ENCODE results near the gene EID1. TPM values are rescaled to one million over a fixed set of nuclear protein-coding genes. Genes with fewer than 3 reads are reported as not detected.
A peak's percentile ranks its signal among the peaks of the same experiment; 100 is the strongest.

The EID1 gene, protein sequence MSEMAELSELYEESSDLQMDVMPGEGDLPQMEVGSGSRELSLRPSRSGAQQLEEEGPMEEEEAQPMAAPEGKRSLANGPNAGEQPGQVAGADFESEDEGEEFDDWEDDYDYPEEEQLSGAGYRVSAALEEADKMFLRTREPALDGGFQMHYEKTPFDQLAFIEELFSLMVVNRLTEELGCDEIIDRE
- 86.7 and 106 TPM in 2 replicates for total RNA-seq (2014; rRNA removed; shearing (Covaris generic); ENCODE audit: low replicate concordance)

DNA sequence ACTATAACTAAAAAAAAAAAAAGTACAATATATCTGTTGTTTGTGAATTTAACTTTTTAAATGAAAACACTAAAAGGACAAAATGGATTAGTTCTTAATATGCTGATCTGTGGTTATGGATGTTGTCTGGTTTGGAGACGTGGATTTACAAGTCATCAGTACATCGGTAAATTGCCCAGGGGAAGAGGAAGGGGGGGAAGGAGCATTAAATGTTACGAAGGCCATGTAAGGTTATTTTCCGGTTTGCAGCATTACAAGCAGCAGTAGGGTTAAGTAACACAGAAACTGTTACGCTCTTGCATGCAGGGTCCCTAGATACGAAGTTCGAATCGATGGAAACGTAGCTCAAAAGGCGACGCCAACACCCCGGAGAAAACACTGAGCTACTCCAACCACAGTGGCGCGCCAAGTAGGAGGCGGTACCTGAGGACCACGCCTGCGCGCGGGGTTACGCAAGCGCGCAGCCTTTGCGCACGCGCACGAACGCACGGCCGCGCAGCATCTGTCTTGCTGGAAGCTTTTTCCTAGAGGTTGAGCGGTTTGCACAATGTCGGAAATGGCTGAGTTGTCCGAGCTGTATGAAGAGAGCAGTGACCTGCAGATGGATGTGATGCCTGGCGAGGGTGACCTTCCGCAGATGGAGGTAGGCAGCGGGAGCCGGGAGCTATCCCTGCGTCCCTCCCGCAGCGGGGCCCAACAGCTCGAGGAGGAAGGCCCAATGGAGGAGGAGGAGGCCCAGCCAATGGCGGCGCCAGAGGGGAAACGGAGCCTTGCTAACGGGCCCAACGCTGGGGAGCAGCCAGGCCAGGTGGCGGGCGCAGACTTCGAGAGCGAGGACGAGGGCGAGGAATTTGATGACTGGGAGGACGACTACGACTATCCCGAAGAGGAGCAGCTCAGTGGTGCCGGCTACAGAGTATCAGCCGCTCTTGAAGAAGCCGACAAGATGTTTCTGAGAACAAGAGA, at the start of gene EID1:
Gene EID1 (plus strand): TSS at position 505 of the 966 bp plus-strand sequence. CDS start 43 bp downstream, at position 548.
- Histone ChIP-seq H3K9me3 (ENCODE audit: low read length) (no peaks in the 10 kb centered on the region), H3K36me3 (ENCODE audit: insufficient read depth, low read length) (0 out of 2 replicates have a peak, but pooled peaks cover 8% of the 10 kb centered on the region), H2AFZ (ENCODE audit: low read length) (peak within 1 kb of the TSS; percentile 76), H3K9me2 (replicated peaks; ENCODE audit: insufficient read depth, low read length) (no peaks in the 10 kb centered on the region), H3K4me1 (ENCODE audit: low read length) (peaks cover 32% of the 10 kb centered on the region), H4K20me1 (ENCODE audit: insufficient read depth, low read depth, low read length) (peaks cover 24% of the 10 kb centered on the region), H3K79me2 (ENCODE audit: low read length) (peaks cover 19% of the 10 kb centered on the region), H3K4me3 (ENCODE audit: low read length) (peak within 1 kb of the TSS; percentile 78), H3K4me2 (ENCODE audit: low read depth, low read length, poor library complexity, severe bottlenecking) (peak within 1 kb of the TSS; percentile 89), H3K9ac (ENCODE audit: low read length) (peak within 1 kb of the TSS; percentile 83), H3K27ac (ENCODE audit: low read length) (peak within 1 kb of the TSS; percentile 73), H3K27me3 (ENCODE audit: low read length) (no peaks in the 10 kb centered on the region)
- DNase-seq, result peak; percentile 98

DNA sequence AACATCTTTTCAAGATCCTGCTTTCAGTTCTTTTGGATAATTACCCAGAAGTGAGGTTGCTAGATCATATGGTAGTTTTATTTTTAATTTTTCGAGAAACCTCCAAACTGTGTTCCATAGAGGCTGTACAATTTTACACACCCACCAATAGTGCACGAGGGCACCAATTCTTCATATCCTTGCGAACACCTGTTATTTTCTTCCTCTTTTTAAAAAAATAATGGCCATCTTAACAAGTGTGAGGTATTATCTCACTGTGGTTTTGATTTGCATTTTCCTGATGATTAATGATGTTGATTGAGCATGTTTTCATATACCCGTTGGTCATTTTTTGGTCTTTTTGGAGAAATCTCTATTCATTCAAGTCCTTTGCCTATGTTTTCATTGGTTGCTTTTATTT, 49.5 kb upstream of the EID1 start:
- peaks cover 7% of the 10 kb centered on the region for H3K4me1 ChIP-seq (ENCODE audit: low read length)
- 0 out of 2 replicates have a peak, but pooled peaks cover 3% of the 10 kb centered on the region for H3K27me3 ChIP-seq (ENCODE audit: low read length)
- H3K9me3 ChIP-seq (ENCODE audit: low read length), result peaks cover 10% of the 10 kb centered on the region
- H3K9ac ChIP-seq (ENCODE audit: low read length), result no peak overlapping the region
- no peak overlapping the region for H2AFZ ChIP-seq (ENCODE audit: low read length)
- H3K4me3 ChIP-seq (ENCODE audit: low read length), result no peak overlapping the region
- H3K79me2 ChIP-seq (ENCODE audit: low read length), result no peaks in the 10 kb centered on the region
- H4K20me1 ChIP-seq (ENCODE audit: insufficient read depth, low read depth, low read length), result no peaks in the 10 kb centered on the region
- no peaks in the 10 kb centered on the region for H3K36me3 ChIP-seq (ENCODE audit: insufficient read depth, low read length)
- H3K9me2 ChIP-seq (replicated peaks; ENCODE audit: insufficient read depth, low read length), result no peaks in the 10 kb centered on the region
- H3K4me2 ChIP-seq (ENCODE audit: low read depth, low read length, poor library complexity, severe bottlenecking), result no peak overlapping the region
- DNase-seq, result no peak
- H3K27ac ChIP-seq (ENCODE audit: low read length), result no peak overlapping the region

DNA sequence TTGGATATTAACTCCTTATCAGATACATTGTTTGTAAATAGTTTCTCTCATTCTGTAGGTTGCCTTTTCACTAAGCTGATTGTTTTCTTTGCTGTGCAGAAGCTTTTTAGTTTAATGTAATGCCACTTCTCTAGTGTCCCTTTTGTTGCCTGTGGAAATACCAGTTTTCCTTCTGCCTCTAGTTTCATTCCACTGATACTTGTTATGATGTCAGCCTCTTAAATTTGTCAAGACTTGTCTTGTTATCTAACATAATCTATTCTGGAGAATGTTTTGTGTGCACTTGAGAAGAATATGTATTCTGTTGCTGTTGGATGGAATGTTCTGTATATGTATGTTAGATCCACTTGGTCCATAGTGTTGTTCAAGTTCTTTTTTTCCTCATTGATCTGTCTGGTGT, 49.0 kb upstream of the EID1 start:
- H3K4me3 ChIP-seq (ENCODE audit: low read length), result no peak overlapping the region
- no peak for DNase-seq

DNA sequence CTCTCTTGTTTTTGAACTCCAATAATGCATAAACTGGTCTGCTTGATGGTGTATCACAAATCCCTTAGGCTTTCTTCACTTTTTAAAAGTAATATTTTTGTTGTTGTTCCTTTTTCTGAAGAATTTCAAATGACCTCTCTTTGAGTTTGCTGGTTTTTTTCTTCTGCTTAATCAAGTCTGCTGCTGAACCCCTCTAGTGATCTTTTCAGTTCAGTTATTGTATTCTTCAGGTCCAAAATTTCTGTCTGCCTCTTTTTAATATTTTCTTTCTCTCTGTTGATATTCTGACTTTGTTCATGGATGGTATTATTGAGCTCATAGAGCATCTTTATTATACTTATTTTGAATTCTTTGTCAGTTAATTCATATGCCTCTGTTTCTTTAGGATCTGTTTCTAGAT, 45.3 kb upstream of the EID1 start:
- H3K4me1 ChIP-seq (ENCODE audit: low read length), result peaks cover 7% of the 10 kb centered on the region
- no peaks in the 10 kb centered on the region for H3K79me2 ChIP-seq (ENCODE audit: low read length)
- H3K27me3 ChIP-seq (ENCODE audit: low read length), result 0 out of 2 replicates have a peak, but pooled peaks cover 3% of the 10 kb centered on the region
- H3K4me2 ChIP-seq (ENCODE audit: low read depth, low read length, poor library complexity, severe bottlenecking), result no peak overlapping the region
- no peak for DNase-seq
- H3K36me3 ChIP-seq (ENCODE audit: insufficient read depth, low read length), result no peaks in the 10 kb centered on the region
- H3K9ac ChIP-seq (ENCODE audit: low read length), result no peak overlapping the region
- no peaks in the 10 kb centered on the region for H3K9me2 ChIP-seq (replicated peaks; ENCODE audit: insufficient read depth, low read length)
- H3K27ac ChIP-seq (ENCODE audit: low read length), result no peak overlapping the region
- no peak overlapping the region for H2AFZ ChIP-seq (ENCODE audit: low read length)
- H4K20me1 ChIP-seq (ENCODE audit: insufficient read depth, low read depth, low read length), result no peaks in the 10 kb centered on the region
- no peak overlapping the region for H3K4me3 ChIP-seq (ENCODE audit: low read length)
- peaks cover 10% of the 10 kb centered on the region for H3K9me3 ChIP-seq (ENCODE audit: low read length)

More for the DNA sequence above, 49.0 kb upstream of the EID1 start:
- 0 out of 2 replicates have a peak, but pooled peaks cover 3% of the 10 kb centered on the region for H3K27me3 ChIP-seq (ENCODE audit: low read length)
- H3K4me2 ChIP-seq (ENCODE audit: low read depth, low read length, poor library complexity, severe bottlenecking), result no peak overlapping the region
- H3K9me2 ChIP-seq (replicated peaks; ENCODE audit: insufficient read depth, low read length), result no peaks in the 10 kb centered on the region
- H3K9ac ChIP-seq (ENCODE audit: low read length), result no peak overlapping the region
- no peak overlapping the region for H3K27ac ChIP-seq (ENCODE audit: low read length)
- no peaks in the 10 kb centered on the region for H3K36me3 ChIP-seq (ENCODE audit: insufficient read depth, low read length)
- peaks cover 10% of the 10 kb centered on the region for H3K9me3 ChIP-seq (ENCODE audit: low read length)
- peaks cover 7% of the 10 kb centered on the region for H3K4me1 ChIP-seq (ENCODE audit: low read length)
- no peaks in the 10 kb centered on the region for H3K79me2 ChIP-seq (ENCODE audit: low read length)
- H4K20me1 ChIP-seq (ENCODE audit: insufficient read depth, low read depth, low read length), result no peaks in the 10 kb centered on the region
- no peak overlapping the region for H2AFZ ChIP-seq (ENCODE audit: low read length)

DNA sequence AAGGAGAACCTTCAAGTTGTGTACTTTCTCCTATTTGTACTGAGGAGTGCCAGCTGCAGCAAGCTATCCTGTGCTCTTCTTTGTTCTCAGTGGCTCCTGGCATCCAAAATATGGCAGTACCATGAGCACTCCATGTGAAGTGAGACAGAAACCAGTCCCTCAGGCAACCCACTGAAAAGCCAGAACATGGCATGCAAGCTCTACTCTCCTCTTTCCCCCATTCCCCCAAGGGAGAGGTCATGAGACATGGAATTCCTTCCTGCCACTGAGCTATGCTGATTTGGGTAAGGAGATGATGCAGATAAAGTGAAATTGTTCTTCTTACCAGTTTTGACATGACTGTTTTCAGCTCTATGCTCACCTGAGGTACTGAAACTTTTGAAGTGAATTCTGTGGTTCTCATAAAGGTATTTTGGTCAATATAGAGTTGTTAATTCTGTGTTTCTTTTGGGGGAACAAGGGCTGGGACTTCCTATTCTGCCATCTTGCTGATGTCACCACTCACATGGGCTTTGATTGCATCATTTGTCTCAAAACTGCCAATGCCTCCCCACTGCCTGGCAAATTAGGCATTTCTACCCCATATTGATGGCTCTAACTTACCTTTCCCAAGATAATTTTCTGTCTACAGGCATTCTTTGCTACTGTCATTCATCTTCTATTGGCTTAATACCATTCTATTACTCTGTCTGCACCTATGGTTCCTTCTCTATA, 44.3 kb upstream of the EID1 start:
- H3K27ac ChIP-seq (ENCODE audit: low read length), result no peak overlapping the region
- peaks cover 2% of the 10 kb centered on the region for H3K4me1 ChIP-seq (ENCODE audit: low read length)
- H3K9me3 ChIP-seq (ENCODE audit: low read length), result peaks cover 10% of the 10 kb centered on the region
- H3K9ac ChIP-seq (ENCODE audit: low read length), result no peak overlapping the region
- no peaks in the 10 kb centered on the region for H3K36me3 ChIP-seq (ENCODE audit: insufficient read depth, low read length)
- H3K9me2 ChIP-seq (replicated peaks; ENCODE audit: insufficient read depth, low read length), result no peaks in the 10 kb centered on the region
- H4K20me1 ChIP-seq (ENCODE audit: insufficient read depth, low read depth, low read length), result no peaks in the 10 kb centered on the region
- no peak for DNase-seq
- no peak overlapping the region for H2AFZ ChIP-seq (ENCODE audit: low read length)
- no peaks in the 10 kb centered on the region for H3K79me2 ChIP-seq (ENCODE audit: low read length)
- no peak overlapping the region for H3K4me2 ChIP-seq (ENCODE audit: low read depth, low read length, poor library complexity, severe bottlenecking)
- H3K4me3 ChIP-seq (ENCODE audit: low read length), result no peak overlapping the region
- 0 out of 2 replicates have a peak, but pooled peaks cover 3% of the 10 kb centered on the region for H3K27me3 ChIP-seq (ENCODE audit: low read length)

DNA sequence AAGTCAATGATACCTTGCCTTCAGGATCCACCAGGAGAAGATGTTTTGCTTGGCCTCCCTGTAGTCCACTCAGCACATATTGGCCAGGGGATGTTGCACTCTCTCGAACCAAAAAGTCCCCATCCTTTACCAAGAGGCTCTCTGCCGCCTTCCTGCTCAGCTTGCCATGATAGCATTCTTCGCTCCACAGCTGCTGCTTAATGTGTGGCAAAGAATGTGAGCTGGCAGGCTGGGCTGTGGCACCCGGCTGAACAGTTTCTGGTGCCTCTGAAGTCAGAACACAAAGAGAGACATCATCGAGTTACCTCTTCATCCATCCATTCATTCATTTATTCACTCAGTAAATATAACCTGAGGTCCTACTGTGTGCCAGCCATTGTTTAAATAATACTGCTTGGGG, 43.2 kb upstream of the EID1 start:
- H3K4me1 ChIP-seq (ENCODE audit: low read length), result no peaks in the 10 kb centered on the region
- no peaks in the 10 kb centered on the region for H3K9me2 ChIP-seq (replicated peaks; ENCODE audit: insufficient read depth, low read length)
- no peak overlapping the region for H2AFZ ChIP-seq (ENCODE audit: low read length)
- no peak overlapping the region for H3K27ac ChIP-seq (ENCODE audit: low read length)
- H3K36me3 ChIP-seq (ENCODE audit: insufficient read depth, low read length), result no peaks in the 10 kb centered on the region
- H3K4me3 ChIP-seq (ENCODE audit: low read length), result no peak overlapping the region
- H4K20me1 ChIP-seq (ENCODE audit: insufficient read depth, low read depth, low read length), result no peaks in the 10 kb centered on the region
- H3K9ac ChIP-seq (ENCODE audit: low read length), result no peak overlapping the region
- no peak overlapping the region for H3K4me2 ChIP-seq (ENCODE audit: low read depth, low read length, poor library complexity, severe bottlenecking)
- no peak for DNase-seq
- H3K79me2 ChIP-seq (ENCODE audit: low read length), result no peaks in the 10 kb centered on the region
- H3K27me3 ChIP-seq (ENCODE audit: low read length), result 0 out of 2 replicates have a peak, but pooled peaks cover 3% of the 10 kb centered on the region
- H3K9me3 ChIP-seq (ENCODE audit: low read length), result peaks cover 10% of the 10 kb centered on the region

DNA sequence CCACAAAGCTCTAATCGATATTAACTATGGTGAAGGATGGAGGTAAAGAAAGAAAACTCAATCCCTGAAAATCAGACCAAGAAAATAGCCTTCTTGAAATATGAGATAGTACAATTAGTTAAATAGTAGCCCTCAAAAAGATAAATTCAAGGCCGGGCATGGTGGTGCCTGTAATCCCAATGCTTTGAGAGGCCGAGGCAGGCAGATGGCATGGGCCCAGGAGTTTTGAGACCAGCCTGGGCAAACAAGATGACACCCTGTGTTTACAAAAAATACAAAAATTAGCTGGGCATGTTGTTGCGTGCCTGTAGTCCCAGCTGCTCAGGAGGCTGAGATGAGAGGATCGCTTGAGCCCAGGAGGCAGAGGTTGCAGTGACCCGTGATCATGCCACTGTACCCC, 35.4 kb upstream of the EID1 start:
- Histone ChIP-seq H3K4me3 (ENCODE audit: low read length) (no peak overlapping the region), H3K9me2 (replicated peaks; ENCODE audit: insufficient read depth, low read length) (no peaks in the 10 kb centered on the region), H3K79me2 (ENCODE audit: low read length) (no peaks in the 10 kb centered on the region), H3K36me3 (ENCODE audit: insufficient read depth, low read length) (no peaks in the 10 kb centered on the region), H3K9me3 (ENCODE audit: low read length) (no peaks in the 10 kb centered on the region), H3K27me3 (ENCODE audit: low read length) (no peaks in the 10 kb centered on the region), H4K20me1 (ENCODE audit: insufficient read depth, low read depth, low read length) (no peaks in the 10 kb centered on the region), H3K9ac (ENCODE audit: low read length) (no peak overlapping the region), H3K4me2 (ENCODE audit: low read depth, low read length, poor library complexity, severe bottlenecking) (no peak overlapping the region), H3K27ac (ENCODE audit: low read length) (no peak overlapping the region), H3K4me1 (ENCODE audit: low read length) (no peaks in the 10 kb centered on the region), H2AFZ (ENCODE audit: low read length) (no peak overlapping the region)
- no peak for DNase-seq

Data from Karpas-422 (cell line).